Measurements from ENCODE around the gene CD6. TPM values are rescaled to one million over a fixed set of nuclear protein-coding genes. Genes with fewer than 3 reads are reported as not detected.
A peak's percentile ranks its signal among the peaks of the same experiment; 100 is the strongest.

The CD6 gene
- total RNA-seq, 1 experiment from 2014 or later = 0.23 TPM

GRCh38 chr11:61053191-61053590 lies 81.7 kb downstream of the CD6 start:
- POLR2A ChIA-PET = no interaction called here
- no peaks in the 10 kb centered on the region for H3K36me3 Mint-ChIP-seq (ENCODE audit: insufficient read depth, unreplicated experiment)
- peaks cover 12% of the 10 kb centered on the region for H3K27me3 Mint-ChIP-seq (ENCODE audit: insufficient read depth, unreplicated experiment)
- TF ChIP-seq CTCF (IDR thresholded peaks at IDR 0.05; ENCODE audit: insufficient read depth in 1 of 2, low read depth in 1 of 2, low read length in 1 of 2, severe bottlenecking in 1 of 2, unreplicated experiment in 1 of 2) = no peak
- H3K9me3 Mint-ChIP-seq (ENCODE audit: unreplicated experiment) = no peaks in the 10 kb centered on the region
- H3K4me3 ChIP-seq (ENCODE audit: low read depth, low read length) = no peak overlapping the region
- no TSS peak for BruUV-seq (replicated peaks)
- H3K4me3 Mint-ChIP-seq (ENCODE audit: unreplicated experiment) = no peak overlapping the region
- H3K27me3 ChIP-seq (replicated peaks; ENCODE audit: control insufficient read depth, insufficient read depth, low read length) = no peaks in the 10 kb centered on the region; the same call in none of the 2 replicates
- H3K36me3 ChIP-seq (ENCODE audit: control insufficient read depth, insufficient read depth, low read length) = no peaks in the 10 kb centered on the region
- H3K4me1 Mint-ChIP-seq (ENCODE audit: low read depth, unreplicated experiment) = no peaks in the 10 kb centered on the region
- peaks cover 8% of the 10 kb centered on the region; the same call in 1 of the 2 replicates for H3K9me3 ChIP-seq
- intact Hi-C loops (cut with micrococcal nuclease; ENCODE audit: unreplicated experiment) = no loop called here
- no peaks in the 10 kb centered on the region for H3K4me1 ChIP-seq
- no peak for DNase-seq
- H3K27ac Mint-ChIP-seq (ENCODE audit: unreplicated experiment) = no peak overlapping the region
- CTCF ChIA-PET = no interaction called here

GRCh38 chr11:61054513-61054912 lies 83.0 kb downstream of the CD6 start:
- TF ChIP-seq CTCF (IDR thresholded peaks at IDR 0.05; ENCODE audit: insufficient read depth in 1 of 2, low read depth in 1 of 2, low read length in 1 of 2, severe bottlenecking in 1 of 2, unreplicated experiment in 1 of 2) = no peak
- ChIA-PET POLR2A (no interaction called here), CTCF (interaction anchor here (0.6 kb wide), 1 partner anchor 12 kb away, joined by 3 read pairs; no protein-coding TSS in a partner anchor)
- Mint-ChIP-seq H3K9me3 (ENCODE audit: unreplicated experiment) (no peaks in the 10 kb centered on the region), H3K36me3 (ENCODE audit: insufficient read depth, unreplicated experiment) (no peaks in the 10 kb centered on the region), H3K27me3 (ENCODE audit: insufficient read depth, unreplicated experiment) (peaks cover 4% of the 10 kb centered on the region), H3K27ac (ENCODE audit: unreplicated experiment) (no peak overlapping the region), H3K4me3 (ENCODE audit: unreplicated experiment) (no peak overlapping the region), H3K4me1 (ENCODE audit: low read depth, unreplicated experiment) (no peaks in the 10 kb centered on the region)
- Histone ChIP-seq H3K36me3 (ENCODE audit: control insufficient read depth, insufficient read depth, low read length) (no peaks in the 10 kb centered on the region), H3K4me1 (no peaks in the 10 kb centered on the region), H3K4me3 (ENCODE audit: low read depth, low read length) (no peak overlapping the region), H3K9me3 (peaks cover 8% of the 10 kb centered on the region; the same call in 1 of the 2 replicates), H3K27me3 (replicated peaks; ENCODE audit: control insufficient read depth, insufficient read depth, low read length) (no peaks in the 10 kb centered on the region; the same call in none of the 2 replicates)
- intact Hi-C loops (cut with micrococcal nuclease; ENCODE audit: unreplicated experiment) = no loop called here
- BruUV-seq (replicated peaks) = no TSS peak
- DNase-seq = no peak

GRCh38 chr11:61054927-61055562 lies 83.6 kb downstream of the CD6 start:
- Mint-ChIP-seq H3K4me3 (ENCODE audit: unreplicated experiment) (no peak overlapping the region), H3K36me3 (ENCODE audit: insufficient read depth, unreplicated experiment) (no peaks in the 10 kb centered on the region), H3K27ac (ENCODE audit: unreplicated experiment) (no peak overlapping the region), H3K9me3 (ENCODE audit: unreplicated experiment) (no peaks in the 10 kb centered on the region), H3K27me3 (ENCODE audit: insufficient read depth, unreplicated experiment) (peaks cover under 1% of the 10 kb centered on the region), H3K4me1 (ENCODE audit: low read depth, unreplicated experiment) (no peaks in the 10 kb centered on the region)
- POLR2A ChIA-PET = no interaction called here
- TF ChIP-seq CTCF (IDR thresholded peaks at IDR 0.05; ENCODE audit: insufficient read depth in 1 of 2, low read depth in 1 of 2, low read length in 1 of 2, severe bottlenecking in 1 of 2, unreplicated experiment in 1 of 2) = no peak
- Histone ChIP-seq H3K27me3 (replicated peaks; ENCODE audit: control insufficient read depth, insufficient read depth, low read length) (no peaks in the 10 kb centered on the region; the same call in none of the 2 replicates), H3K4me3 (ENCODE audit: low read depth, low read length) (no peak overlapping the region), H3K36me3 (ENCODE audit: control insufficient read depth, insufficient read depth, low read length) (no peaks in the 10 kb centered on the region), H3K4me1 (no peaks in the 10 kb centered on the region), H3K9me3 (peaks cover 8% of the 10 kb centered on the region; the same call in 1 of the 2 replicates)
- intact Hi-C loops (cut with micrococcal nuclease; ENCODE audit: unreplicated experiment) = no loop called here
- peak in 1 of 2 experiments; percentile 5 for DNase-seq
- CTCF ChIA-PET = interaction anchor here (0.6 kb wide), 1 partner anchor 12 kb away, joined by 3 read pairs; no protein-coding TSS in a partner anchor
- BruUV-seq (replicated peaks) = no TSS peak
